ENCODE data around the gene CDC25A.

GRCh38 chr3:48233542-48233941 lies 45.3 kb upstream of the CDC25A start:
- TF ChIP-seq CTCF (IDR thresholded peaks at IDR 0.05): no peak
- TF ChIP-seq POLR2A (IDR thresholded peaks at IDR 0.05): no peak

Data from body of pancreas (tissue), 4 donors.